Activated naive CD8-positive, alpha-beta T cell (primary cell): ENCODE data around the gene OR2AE1.
"Not testable (repeated sequence)": the region's sequence is repeated elsewhere in the genome, so short reads cannot be mapped to it uniquely, and the experiment has no call there.

Source experiments
- H3K27ac Mint-ChIP-seq: one replicate; pipeline ENCODE4 v1.8.0; 2021; ENCODE audit warnings: mixed read lengths
- H3K27me3 Mint-ChIP-seq: one replicate; pipeline ENCODE4 v1.8.0; 2021; ENCODE audit warnings: mixed read lengths
- H3K36me3 Mint-ChIP-seq: one replicate; pipeline ENCODE4 v1.8.0; 2021; ENCODE audit warnings: mixed read lengths
- H3K4me1 Mint-ChIP-seq: one replicate; pipeline ENCODE4 v1.8.0; 2021; ENCODE audit warnings: low read depth, mixed read lengths
- H3K4me3 Mint-ChIP-seq: one replicate; pipeline ENCODE4 v1.8.0; 2021; ENCODE audit warnings: mild to moderate bottlenecking, mixed read lengths
- H3K9me3 Mint-ChIP-seq: one replicate; pipeline ENCODE4 v1.8.0; 2021; ENCODE audit warnings: low read depth, mixed read lengths

OR2AE1 gene

DNA sequence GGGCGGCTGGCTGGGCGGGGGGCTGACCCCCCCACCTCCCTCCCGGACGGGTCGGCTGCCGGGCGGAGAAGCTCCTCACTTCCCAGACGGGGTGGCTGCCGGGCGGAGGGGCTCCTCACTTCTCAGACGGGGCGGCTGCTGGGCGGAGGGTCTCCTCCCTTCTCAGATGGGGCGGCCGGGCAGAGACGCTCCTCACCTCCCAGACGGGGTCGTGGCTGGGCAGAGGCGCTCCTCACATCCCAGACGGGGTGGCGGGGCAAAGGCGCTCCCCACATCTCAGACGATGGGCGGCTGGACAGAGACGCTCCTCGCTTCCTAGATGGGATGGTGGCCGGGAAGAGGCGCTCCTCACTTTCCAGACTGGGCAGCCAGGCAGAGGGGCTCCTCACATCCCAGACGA is 11.5 kb upstream of the OR2AE1 start:
- not testable (repeated sequence) for H3K9me3 Mint-ChIP-seq, H3K4me3 Mint-ChIP-seq, H3K27ac Mint-ChIP-seq, H3K27me3 Mint-ChIP-seq, H3K4me1 Mint-ChIP-seq
- peaks cover 13% of the 10 kb centered on the region for H3K36me3 Mint-ChIP-seq

GRCh38 chr7:99881370-99881769 is 4.5 kb upstream of the OR2AE1 start:
- Mint-ChIP-seq H3K4me3 (no peak overlapping the region), H3K36me3 (peaks cover 4% of the 10 kb centered on the region), H3K9me3 (no peaks in the 10 kb centered on the region), H3K27ac (peak overlapping the region; percentile 25), H3K4me1 (peaks cover 3% of the 10 kb centered on the region), H3K27me3 (no peaks in the 10 kb centered on the region)

GRCh38 chr7:99876491-99876890 is 342 bp downstream of the OR2AE1 start:
- Mint-ChIP-seq H3K4me1 (peaks cover 3% of the 10 kb centered on the region), H3K9me3 (no peaks in the 10 kb centered on the region), H3K36me3 (peaks cover 12% of the 10 kb centered on the region), H3K27me3 (no peaks in the 10 kb centered on the region), H3K27ac (no peak overlapping the region), H3K4me3 (no peak overlapping the region)

DNA sequence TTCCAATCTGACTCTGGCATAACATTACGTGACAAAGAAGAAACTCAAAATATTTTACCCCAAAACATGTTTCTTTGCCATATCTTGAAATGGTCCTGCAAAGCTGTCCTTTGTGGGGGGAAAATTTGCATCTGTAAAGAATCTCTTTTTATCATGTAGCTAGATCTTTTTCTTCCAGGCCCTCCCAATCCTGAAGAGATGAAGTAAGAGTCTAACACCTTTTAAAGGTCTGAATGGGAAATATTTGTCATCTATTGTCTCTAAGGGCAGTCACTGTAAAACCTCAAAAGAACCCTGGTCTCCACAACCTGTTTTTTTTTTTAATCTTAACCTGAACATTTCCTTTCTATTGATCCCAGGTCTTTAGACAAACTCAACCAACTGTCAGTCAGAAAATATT is 8.6 kb downstream of the OR2AE1 start:
- no peaks in the 10 kb centered on the region for H3K4me1 Mint-ChIP-seq
- peaks cover 5% of the 10 kb centered on the region for H3K27me3 Mint-ChIP-seq
- peaks cover 12% of the 10 kb centered on the region for H3K36me3 Mint-ChIP-seq
- H3K9me3 Mint-ChIP-seq = peaks cover 5% of the 10 kb centered on the region
- no peak overlapping the region for H3K4me3 Mint-ChIP-seq
- H3K27ac Mint-ChIP-seq = no peak overlapping the region

GRCh38 chr7:99867477-99867876 is 9.4 kb downstream of the OR2AE1 start:
- peaks cover 10% of the 10 kb centered on the region for H3K36me3 Mint-ChIP-seq
- not testable (repeated sequence) for H3K27ac Mint-ChIP-seq, H3K27me3 Mint-ChIP-seq, H3K9me3 Mint-ChIP-seq, H3K4me1 Mint-ChIP-seq, H3K4me3 Mint-ChIP-seq

DNA sequence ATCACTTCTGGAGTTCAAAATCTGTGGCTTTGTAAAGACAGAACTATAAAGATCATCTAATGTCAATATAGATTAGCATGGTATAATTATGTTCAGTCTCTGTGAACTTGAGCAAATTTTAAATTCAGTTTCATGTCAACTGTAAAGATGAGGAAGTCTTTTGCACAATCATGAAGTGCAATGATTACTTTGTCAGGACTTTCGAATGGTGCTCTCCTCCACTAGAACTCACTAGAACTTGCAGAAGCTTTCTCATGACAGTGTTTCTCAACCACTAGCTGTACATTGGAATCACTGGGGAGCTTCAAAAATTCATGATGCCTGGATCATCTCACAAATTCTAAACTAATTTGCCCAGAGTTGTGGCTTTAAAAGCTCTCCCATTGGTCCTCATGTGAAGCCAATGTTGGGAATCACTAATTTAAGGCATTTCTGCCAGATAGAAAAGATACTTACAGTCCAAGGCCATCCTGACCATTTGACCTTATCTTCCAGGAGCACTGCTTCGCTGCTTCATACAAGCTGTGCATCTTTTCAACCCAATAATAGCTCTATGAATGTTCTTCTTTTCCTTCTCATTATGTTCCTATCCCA is 12.9 kb downstream of the OR2AE1 start:
- Mint-ChIP-seq H3K36me3 (peaks cover 15% of the 10 kb centered on the region), H3K4me1 (no peaks in the 10 kb centered on the region), H3K27ac (no peak overlapping the region), H3K9me3 (peaks cover 5% of the 10 kb centered on the region), H3K4me3 (no peak overlapping the region), H3K27me3 (peaks cover 7% of the 10 kb centered on the region)

- Mint-ChIP-seq H3K36me3 (peaks cover 11% of the 10 kb centered on the region), H3K4me3 (no peak overlapping the region), H3K27ac (no peak overlapping the region), H3K27me3 (peaks cover 7% of the 10 kb centered on the region), H3K4me1 (no peaks in the 10 kb centered on the region), H3K9me3 (peaks cover 5% of the 10 kb centered on the region)
Observed at GRCh38 chr7:99860281-99861127, 16.3 kb downstream of the OR2AE1 start.

GRCh38 chr7:99855236-99855635 is 21.6 kb downstream of the OR2AE1 start:
- Mint-ChIP-seq H3K36me3 (no peaks in the 10 kb centered on the region), H3K4me3 (no peak overlapping the region), H3K4me1 (no peaks in the 10 kb centered on the region), H3K27ac (no peak overlapping the region), H3K9me3 (no peaks in the 10 kb centered on the region), H3K27me3 (peaks cover 2% of the 10 kb centered on the region)

GRCh38 chr7:99848420-99849216 is 28.2 kb downstream of the OR2AE1 start:
- no peak overlapping the region for H3K27ac Mint-ChIP-seq
- no peak overlapping the region for H3K4me3 Mint-ChIP-seq
- H3K27me3 Mint-ChIP-seq = no peaks in the 10 kb centered on the region
- no peaks in the 10 kb centered on the region for H3K9me3 Mint-ChIP-seq
- no peaks in the 10 kb centered on the region for H3K36me3 Mint-ChIP-seq
- no peaks in the 10 kb centered on the region for H3K4me1 Mint-ChIP-seq

DNA sequence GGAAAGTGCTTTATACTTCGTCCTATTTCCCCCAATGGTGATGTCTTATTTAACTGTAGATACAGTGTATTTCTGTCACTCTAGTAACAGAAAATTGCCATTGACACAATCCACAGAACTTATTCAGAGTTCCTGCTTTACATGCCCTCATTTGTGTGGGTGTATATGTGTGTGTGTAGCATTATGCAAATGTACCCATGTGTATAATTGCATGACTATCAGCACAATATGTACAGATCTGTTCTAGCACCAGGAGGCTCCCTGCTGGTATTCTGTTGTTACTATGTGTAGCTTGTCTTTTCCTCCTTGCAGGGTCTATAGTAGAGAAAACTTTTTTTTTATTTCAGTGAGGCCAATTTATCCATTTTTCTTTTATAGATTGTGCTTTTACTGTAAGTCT is 32.5 kb downstream of the OR2AE1 start:
- Mint-ChIP-seq H3K27me3 (no peaks in the 10 kb centered on the region), H3K9me3 (no peaks in the 10 kb centered on the region), H3K4me3 (no peak overlapping the region), H3K27ac (no peak overlapping the region), H3K36me3 (no peaks in the 10 kb centered on the region), H3K4me1 (no peaks in the 10 kb centered on the region)

GRCh38 chr7:99843808-99844207 is 33.0 kb downstream of the OR2AE1 start:
- Mint-ChIP-seq H3K9me3 (no peaks in the 10 kb centered on the region), H3K27ac (no peak overlapping the region), H3K4me1 (no peaks in the 10 kb centered on the region), H3K4me3 (no peak overlapping the region), H3K27me3 (no peaks in the 10 kb centered on the region), H3K36me3 (no peaks in the 10 kb centered on the region)

DNA sequence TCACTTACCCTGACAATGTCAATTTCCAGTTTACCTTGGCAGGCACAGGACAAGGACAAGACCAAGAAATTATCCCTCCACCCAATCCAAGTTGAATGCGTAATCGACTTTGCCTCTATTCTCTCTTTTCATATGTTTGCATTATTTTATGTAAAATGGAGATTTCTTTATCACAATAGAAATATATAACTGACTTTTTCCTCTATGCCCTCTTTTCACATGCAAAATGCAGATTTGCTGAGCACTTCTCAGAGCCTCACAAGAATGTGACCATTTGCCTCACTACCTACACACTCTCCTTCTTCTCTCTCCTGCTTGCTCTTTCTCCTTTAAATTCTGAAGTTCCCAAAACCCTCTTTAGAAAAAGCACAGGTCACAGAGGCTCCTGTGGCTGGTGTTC is 33.9 kb downstream of the OR2AE1 start:
- Mint-ChIP-seq H3K4me3 (no peak overlapping the region), H3K27me3 (no peaks in the 10 kb centered on the region), H3K36me3 (no peaks in the 10 kb centered on the region), H3K27ac (no peak overlapping the region), H3K9me3 (no peaks in the 10 kb centered on the region), H3K4me1 (peaks cover 4% of the 10 kb centered on the region)

DNA sequence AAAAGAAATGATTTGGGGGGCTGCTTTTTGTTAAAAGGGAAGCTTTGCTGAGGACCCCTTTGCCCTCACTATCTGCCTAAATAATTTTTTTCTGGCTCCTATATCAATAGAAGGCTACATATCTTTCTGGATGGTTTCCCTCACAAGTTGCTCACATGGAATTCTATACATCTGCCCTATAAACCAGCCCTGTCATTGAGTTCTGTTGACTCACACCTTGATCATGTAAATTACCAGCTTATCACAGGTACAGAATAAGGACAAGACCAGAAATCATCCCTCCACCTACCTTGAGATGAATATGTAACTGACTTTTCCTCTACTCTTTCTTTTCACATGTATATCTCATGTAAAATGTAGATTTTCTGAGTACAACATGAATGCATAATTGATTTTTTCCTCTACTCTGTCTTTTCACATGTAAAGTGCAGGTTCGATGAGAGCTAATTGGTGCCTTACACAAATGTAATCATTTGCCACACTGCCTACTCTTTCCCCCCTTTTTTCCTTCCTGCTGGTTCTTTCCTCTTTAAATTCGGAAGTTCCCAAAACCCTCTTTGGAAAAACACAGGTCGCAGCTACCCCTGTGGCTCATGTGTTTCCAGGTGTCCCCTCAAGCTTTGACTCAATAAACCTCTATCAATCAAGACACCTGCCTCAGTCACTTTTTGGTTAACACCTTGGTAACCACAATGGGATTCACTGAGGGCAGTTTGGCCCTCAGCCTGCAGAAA is 36.5 kb downstream of the OR2AE1 start:
- Mint-ChIP-seq H3K27me3 (no peaks in the 10 kb centered on the region), H3K36me3 (no peaks in the 10 kb centered on the region), H3K4me1 (peaks cover 8% of the 10 kb centered on the region), H3K4me3 (no peak overlapping the region), H3K9me3 (no peaks in the 10 kb centered on the region), H3K27ac (no peak overlapping the region)

GRCh38 chr7:99839287-99840021 is 37.4 kb downstream of the OR2AE1 start:
- no peaks in the 10 kb centered on the region for H3K9me3 Mint-ChIP-seq
- peaks cover 8% of the 10 kb centered on the region for H3K4me1 Mint-ChIP-seq
- no peaks in the 10 kb centered on the region for H3K27me3 Mint-ChIP-seq
- no peaks in the 10 kb centered on the region for H3K36me3 Mint-ChIP-seq
- H3K4me3 Mint-ChIP-seq = no peak overlapping the region
- no peak overlapping the region for H3K27ac Mint-ChIP-seq
